Measurements from ENCODE around the gene UBE3C. TPM values are rescaled to one million over a fixed set of nuclear protein-coding genes. Genes with fewer than 3 reads are reported as not detected.

The UBE3C gene
- total and polyA plus RNA-seq, 2 donors (not counting 3 experiments of a cell fraction or from before 2014, with no cell fraction given): 45.1 to 77.3 TPM

DNA sequence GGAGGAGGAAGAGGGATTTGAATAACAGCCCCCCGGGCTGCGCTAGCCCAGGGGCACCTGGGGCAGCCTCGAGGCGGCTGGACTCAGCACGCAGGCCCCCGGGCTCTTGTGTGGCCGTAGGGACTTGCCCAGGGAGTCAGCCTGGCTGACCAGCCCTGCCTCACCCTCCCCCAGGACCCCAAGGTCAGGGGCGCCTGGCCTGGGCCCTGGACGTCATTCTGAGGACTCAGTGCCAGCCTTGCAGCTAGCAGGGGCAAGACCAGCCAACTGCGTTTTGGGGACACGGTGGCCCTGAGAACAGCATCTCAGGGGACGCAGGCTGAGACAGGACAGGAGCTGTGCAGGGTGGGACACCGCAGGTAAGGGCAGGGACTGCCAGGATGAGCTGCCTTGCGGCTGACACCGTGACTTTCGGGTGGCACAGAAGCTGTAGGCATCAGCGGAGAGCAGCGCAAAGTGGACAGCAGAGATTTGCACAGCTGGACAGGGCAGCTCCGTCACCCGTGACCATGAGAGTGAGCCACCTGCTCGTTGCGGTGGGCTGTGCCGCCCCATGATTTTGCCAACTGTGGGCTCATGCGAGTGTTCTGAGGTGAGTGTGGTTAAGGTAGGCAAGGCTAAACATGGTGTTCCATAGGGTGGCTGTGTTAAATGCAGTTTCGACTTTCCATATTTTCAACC is 48.1 kb upstream of the UBE3C start:
- no peaks in the 10 kb centered on the region for H3K27me3 ChIP-seq (ENCODE audit: control insufficient read depth in 2 of 2, insufficient read depth in 2 of 2, low read length in 2 of 2)
- FAIRE-seq (no peak), DNase-seq (ENCODE audit: low read depth, low spot score) (no peak)
- no peaks in the 10 kb centered on the region for H3K36me3 ChIP-seq (ENCODE audit: control insufficient read depth in 2 of 2, extremely low read depth in 1 of 2, insufficient read depth in 2 of 2, low read length in 2 of 2)
- intact Hi-C loops (cut with micrococcal nuclease): no loop called here
- no peaks in the 10 kb centered on the region for H4K20me1 ChIP-seq (replicated peaks; ENCODE audit: control insufficient read depth, extremely low read depth, insufficient read depth, low read length)
- H3K27ac ChIP-seq (ENCODE audit: insufficient read depth, low read depth, low read length): no peak overlapping the region
- dilution Hi-C loops (cut with MboI; ENCODE audit: extremely low pct_ligation_motif_present, low sequenced_read_pairs): no loop called here
- no peak overlapping the region for H3K4me3 ChIP-seq (replicated peaks in 1 of 3; ENCODE audit: insufficient read depth in 1 of 3, low read depth in 1 of 3, low read length in 3 of 3)
- no peak overlapping the region for H2AFZ ChIP-seq (ENCODE audit: low read depth, low read length)
- no peaks in the 10 kb centered on the region for H3K9me3 ChIP-seq (replicated peaks; ENCODE audit: control insufficient read depth, insufficient read depth, low read length)
- POLR2A ChIA-PET: no interaction called here
- CTCF ChIA-PET: no interaction called here
- BruUV-seq (replicated peaks): no TSS peak
- no peak for TF ChIP-seq JUN (IDR thresholded peaks at IDR 0.05; ENCODE audit: borderline replicate concordance, insufficient read depth, insufficient read length, low read depth)
- no peak for TF ChIP-seq POLR2AphosphoS5 (IDR thresholded peaks at IDR 0.05; ENCODE audit: insufficient read depth, low read depth, low read length)
- TF ChIP-seq, protein P1, sequence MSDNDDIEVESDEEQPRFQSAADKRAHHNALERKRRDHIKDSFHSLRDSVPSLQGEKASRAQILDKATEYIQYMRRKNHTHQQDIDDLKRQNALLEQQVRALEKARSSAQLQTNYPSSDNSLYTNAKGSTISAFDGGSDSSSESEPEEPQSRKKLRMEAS (IDR thresholded peaks at IDR 0.05; ENCODE audit: insufficient read depth, insufficient read length): no peak
- TF ChIP-seq POLR2A (IDR thresholded peaks at IDR 0.05; ENCODE audit: low read depth, low read length): no peak
- TF ChIP-seq FOS (IDR thresholded peaks at IDR 0.05; ENCODE audit: borderline replicate concordance, insufficient read depth, low read length): no peak
- no peak for TF ChIP-seq EZH2 (IDR thresholded peaks at IDR 0.05; ENCODE audit: borderline replicate concordance, low read depth, low read length, severe bottlenecking)
- no peak for TF ChIP-seq GATA2 (IDR thresholded peaks at IDR 0.05; ENCODE audit: insufficient read depth, insufficient read length, low read depth, low read length)
- TF ChIP-seq, protein P2, sequence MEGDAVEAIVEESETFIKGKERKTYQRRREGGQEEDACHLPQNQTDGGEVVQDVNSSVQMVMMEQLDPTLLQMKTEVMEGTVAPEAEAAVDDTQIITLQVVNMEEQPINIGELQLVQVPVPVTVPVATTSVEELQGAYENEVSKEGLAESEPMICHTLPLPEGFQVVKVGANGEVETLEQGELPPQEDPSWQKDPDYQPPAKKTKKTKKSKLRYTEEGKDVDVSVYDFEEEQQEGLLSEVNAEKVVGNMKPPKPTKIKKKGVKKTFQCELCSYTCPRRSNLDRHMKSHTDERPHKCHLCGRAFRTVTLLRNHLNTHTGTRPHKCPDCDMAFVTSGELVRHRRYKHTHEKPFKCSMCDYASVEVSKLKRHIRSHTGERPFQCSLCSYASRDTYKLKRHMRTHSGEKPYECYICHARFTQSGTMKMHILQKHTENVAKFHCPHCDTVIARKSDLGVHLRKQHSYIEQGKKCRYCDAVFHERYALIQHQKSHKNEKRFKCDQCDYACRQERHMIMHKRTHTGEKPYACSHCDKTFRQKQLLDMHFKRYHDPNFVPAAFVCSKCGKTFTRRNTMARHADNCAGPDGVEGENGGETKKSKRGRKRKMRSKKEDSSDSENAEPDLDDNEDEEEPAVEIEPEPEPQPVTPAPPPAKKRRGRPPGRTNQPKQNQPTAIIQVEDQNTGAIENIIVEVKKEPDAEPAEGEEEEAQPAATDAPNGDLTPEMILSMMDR (IDR thresholded peaks at IDR 0.05; ENCODE audit: extremely low read depth in 1 of 2, insufficient read depth in 1 of 2, low read depth in 1 of 2, low read length in 2 of 2): no peak
- no peak for TF ChIP-seq MYC (IDR thresholded peaks at IDR 0.05; ENCODE audit: low read depth, low read length)
- H3K4me2 ChIP-seq (ENCODE audit: insufficient read depth, low read length): no peak overlapping the region
- H3K9ac ChIP-seq (replicated peaks; ENCODE audit: extremely low read depth, insufficient read depth, low read length): no peak overlapping the region
- no peaks in the 10 kb centered on the region for H3K4me1 ChIP-seq (ENCODE audit: control insufficient read depth, extremely low read depth, insufficient read depth, low read length)
- no peaks in the 10 kb centered on the region for H3K79me2 ChIP-seq (ENCODE audit: control insufficient read depth, insufficient read depth, low read length)
- no peaks in the 10 kb centered on the region for H3K9me1 ChIP-seq (replicated peaks; ENCODE audit: control insufficient read depth, extremely low read depth, insufficient read depth, low read length)

All from endothelial cell of umbilical vein (primary cell).